NCI-H2196 (cell line): ENCODE results near the gene NDUFS6.
A peak's percentile ranks its signal among the peaks of the same experiment; 100 is the strongest.

Experiments used
- DNase-seq: peaks from one replicate; lab custom pipeline; 2025; ENCODE audit not compliant: unreplicated experiment; lab: John Stamatoyannopoulos, UW

Gene NDUFS6

GRCh38 chr5:1801222-1801966 is at the start of gene NDUFS6:
Gene NDUFS6, plus strand, starts transcription at chr5:1801407. Its CDS starts 11 bp downstream, at chr5:1801418.
- DNase-seq, result peak; percentile 82

- DNase-seq, result no peak
Observed at GRCh38 chr5:1751864-1752822, 49.1 kb upstream of the NDUFS6 start.

GRCh38 chr5:1752881-1753280 is 48.3 kb upstream of the NDUFS6 start:
- DNase-seq, result no peak

- no peak for DNase-seq
Observed at GRCh38 chr5:1753490-1753889, 47.7 kb upstream of the NDUFS6 start.

GRCh38 chr5:1754531-1755220 is 46.5 kb upstream of the NDUFS6 start:
- DNase-seq, result no peak

GRCh38 chr5:1755321-1755949 is 45.8 kb upstream of the NDUFS6 start:
- no peak for DNase-seq

- DNase-seq, result no peak
Observed at GRCh38 chr5:1756481-1756880, 44.7 kb upstream of the NDUFS6 start.

GRCh38 chr5:1757511-1757910 is 43.7 kb upstream of the NDUFS6 start:
- no peak for DNase-seq

- no peak for DNase-seq
Observed at GRCh38 chr5:1758574-1758973, 42.6 kb upstream of the NDUFS6 start.

GRCh38 chr5:1759378-1759970 is 41.7 kb upstream of the NDUFS6 start:
- DNase-seq, result no peak

GRCh38 chr5:1760231-1760630 is 41.0 kb upstream of the NDUFS6 start:
- no peak for DNase-seq

- no peak for DNase-seq
Observed at GRCh38 chr5:1760656-1761452, 40.4 kb upstream of the NDUFS6 start.

- DNase-seq, result no peak
Observed at GRCh38 chr5:1761453-1761755, 39.8 kb upstream of the NDUFS6 start.

- no peak for DNase-seq
Observed at GRCh38 chr5:1762121-1762882, 38.9 kb upstream of the NDUFS6 start.

- no peak for DNase-seq
Observed at GRCh38 chr5:1762883-1763547, 38.2 kb upstream of the NDUFS6 start.

- DNase-seq, result peak; percentile 23
Observed at GRCh38 chr5:1763548-1763911, 37.7 kb upstream of the NDUFS6 start.

GRCh38 chr5:1763960-1764605 is 37.1 kb upstream of the NDUFS6 start:
- DNase-seq, result no peak

- no peak for DNase-seq
Observed at GRCh38 chr5:1764606-1764960, 36.6 kb upstream of the NDUFS6 start.
